Lower leg skin (tissue), 4 donors: ENCODE data around the gene MYCL. TPM values are rescaled to one million over a fixed set of nuclear protein-coding genes. Genes with fewer than 3 reads are reported as not detected.

ENCODE experiments used
- DNase-seq, 2 donors: peaks; one replicate each; pipeline ENCODE4 v3.0.0-alpha.2; 2019; ENCODE audit warnings: low spot score in 2 of 2
- H3K4me3 ChIP-seq: fragments of 200-600 bp; sonication (generic); 2 replicates; pipeline ENCODE4 v1.5.1; 2017; ENCODE audit warnings: mild to moderate bottlenecking, low read depth; ENCODE audit not compliant: poor library complexity, severe bottlenecking
- POLR2A ChIP-seq, 2 donors: fragments of 450-650 bp; IDR thresholded peaks; one replicate each; pipeline ENCODE4 v1.6.1; 2016 to 2017; ENCODE audit warnings: antibody characterized with exemption in 2 of 2, mild to moderate bottlenecking in 1 of 2, moderate library complexity in 1 of 2
- WGBS, 2 donors: methylation state at CpG; one replicate each; pipeline ENCODE4 v1.1.5; 2018; 5-methylcytosine and 5-hydroxymethylcytosine counted together
- intact Hi-C: fragments of 100-400 bp; cut with DNase I; formaldehyde crosslinking; loops from one replicate; pipeline ENCODE4 v1.15.0; 2023; ENCODE audit warnings: low total_unique reads
- total RNA-seq, 4 donors: library from RNA; depleted of rRNA; stranded (reverse); fragments of >200 nt; gene quantifications; one replicate each; pipeline ENCODE4 v1.1.0, GENCODE V29; 2016
- TF ChIP-seq, protein P1 (sequence below), 3 donors: fragments of 450-650 bp; IDR thresholded peaks; one replicate each; pipeline ENCODE4 v1.5.1; 2016; ENCODE audit warnings: antibody characterized with exemption in 3 of 3, mild to moderate bottlenecking in 3 of 3, moderate library complexity in 2 of 3

MYCL gene
- total RNA-seq, 4 donors from 2014 or later = 66.9 to 178 (median 123) TPM

DNA sequence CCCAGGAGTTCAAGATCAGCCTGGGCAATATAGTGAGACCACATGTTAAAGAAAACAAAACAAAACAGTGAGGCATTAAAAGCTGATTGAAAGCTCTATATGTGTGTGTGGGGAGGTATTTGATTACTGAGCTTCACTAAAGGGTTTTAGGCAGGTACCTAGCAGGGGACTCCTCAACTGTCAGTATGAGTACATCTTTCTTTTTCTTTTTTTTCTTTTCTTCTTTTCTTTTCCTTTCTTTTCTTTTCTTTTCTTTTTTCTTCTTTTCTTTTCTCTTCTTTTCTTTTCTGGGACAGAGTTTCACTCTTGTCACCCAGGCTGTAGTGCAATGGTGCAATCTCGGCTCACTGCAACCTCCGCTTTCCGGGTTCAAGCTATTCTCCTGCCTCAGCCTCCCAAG, 8.5 kb upstream of the MYCL start:
- no peak for TF ChIP-seq POLR2A (IDR thresholded peaks at IDR 0.05)
- TF ChIP-seq, protein P1, sequence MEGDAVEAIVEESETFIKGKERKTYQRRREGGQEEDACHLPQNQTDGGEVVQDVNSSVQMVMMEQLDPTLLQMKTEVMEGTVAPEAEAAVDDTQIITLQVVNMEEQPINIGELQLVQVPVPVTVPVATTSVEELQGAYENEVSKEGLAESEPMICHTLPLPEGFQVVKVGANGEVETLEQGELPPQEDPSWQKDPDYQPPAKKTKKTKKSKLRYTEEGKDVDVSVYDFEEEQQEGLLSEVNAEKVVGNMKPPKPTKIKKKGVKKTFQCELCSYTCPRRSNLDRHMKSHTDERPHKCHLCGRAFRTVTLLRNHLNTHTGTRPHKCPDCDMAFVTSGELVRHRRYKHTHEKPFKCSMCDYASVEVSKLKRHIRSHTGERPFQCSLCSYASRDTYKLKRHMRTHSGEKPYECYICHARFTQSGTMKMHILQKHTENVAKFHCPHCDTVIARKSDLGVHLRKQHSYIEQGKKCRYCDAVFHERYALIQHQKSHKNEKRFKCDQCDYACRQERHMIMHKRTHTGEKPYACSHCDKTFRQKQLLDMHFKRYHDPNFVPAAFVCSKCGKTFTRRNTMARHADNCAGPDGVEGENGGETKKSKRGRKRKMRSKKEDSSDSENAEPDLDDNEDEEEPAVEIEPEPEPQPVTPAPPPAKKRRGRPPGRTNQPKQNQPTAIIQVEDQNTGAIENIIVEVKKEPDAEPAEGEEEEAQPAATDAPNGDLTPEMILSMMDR (IDR thresholded peaks at IDR 0.05) = no peak
- intact Hi-C loops = no loop called here
- 92 to 98% methylated on average over 3 of the region's 3 CpGs for WGBS, 2 donors
- DNase-seq = no peak
- no peak overlapping the region for H3K4me3 ChIP-seq

- TF ChIP-seq POLR2A (IDR thresholded peaks at IDR 0.05) = no peak
- TF ChIP-seq, protein P1 (IDR thresholded peaks at IDR 0.05) = no peak
These were observed 6.8 kb upstream of the MYCL start for GRCh38 chr1:39908534-39908933.

DNA sequence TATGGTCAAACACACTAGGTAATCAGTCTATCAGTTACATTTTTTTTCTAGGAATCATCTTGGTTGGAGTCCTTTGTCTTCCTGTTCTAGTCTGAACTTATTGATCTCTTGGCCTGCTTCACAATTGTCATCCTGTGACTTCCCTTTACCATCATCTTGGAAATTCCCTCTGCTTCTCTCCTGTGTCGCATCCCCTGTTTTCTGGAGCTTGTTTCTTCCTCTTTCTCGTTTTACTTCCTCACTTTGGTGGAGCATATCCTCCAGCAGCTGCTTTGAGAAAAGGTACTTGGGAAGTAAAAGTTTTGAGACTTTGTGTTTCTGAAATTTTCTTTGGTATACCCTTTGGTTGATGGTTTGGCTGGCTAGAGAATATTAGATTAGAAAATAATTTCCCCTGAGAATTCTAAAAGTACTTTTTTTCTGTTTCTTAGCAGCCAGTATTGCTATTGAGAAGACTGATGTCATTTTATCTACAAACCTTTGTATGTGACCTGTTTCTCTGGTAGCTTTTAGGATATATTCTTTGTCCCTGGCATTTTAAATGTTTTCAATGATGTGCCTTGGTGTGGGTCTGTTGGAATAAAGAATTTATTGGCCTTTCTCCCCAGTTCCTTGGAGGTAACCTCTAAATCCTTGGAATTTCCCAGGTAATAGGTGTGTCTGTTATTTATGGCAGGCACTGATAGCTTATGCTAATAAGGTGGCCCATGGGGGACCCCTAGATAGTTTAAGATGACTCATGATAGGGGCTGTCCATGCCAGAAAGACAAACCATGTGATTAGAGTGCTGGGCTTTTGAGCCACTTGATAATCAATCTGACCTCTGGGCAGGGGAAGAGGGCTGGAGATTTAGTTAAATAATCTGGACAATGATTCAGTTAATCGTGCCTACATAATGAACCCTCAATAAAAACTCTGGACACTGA, 6.1 kb upstream of the MYCL start:
- TF ChIP-seq POLR2A (IDR thresholded peaks at IDR 0.05) = no peak
- TF ChIP-seq, protein P1 (IDR thresholded peaks at IDR 0.05) = no peak
- DNase-seq = no peak
- 46 to 84% methylated on average over 3 of the region's 3 CpGs for WGBS, 2 donors
- intact Hi-C loops = no loop called here
- no peak overlapping the region for H3K4me3 ChIP-seq

More at GRCh38 chr1:39908534-39908933, 6.8 kb upstream of the MYCL start:
- 92% methylated on average over 2 of the region's 2 CpGs for WGBS, 2 donors
- H3K4me3 ChIP-seq = no peak overlapping the region
- DNase-seq = no peak
- intact Hi-C loops = no loop called here

- no peak overlapping the region for H3K4me3 ChIP-seq
- no peak for DNase-seq
- no peak for TF ChIP-seq POLR2A (IDR thresholded peaks at IDR 0.05)
- TF ChIP-seq, protein P1 (IDR thresholded peaks at IDR 0.05) = no peak
- 84 to 87% methylated on average over 4 of the region's 4 CpGs for WGBS, 2 donors
- intact Hi-C loops = no loop called here
These were observed 3.5 kb upstream of the MYCL start for GRCh38 chr1:39905172-39905571.

GRCh38 chr1:39902460-39902807, 717 bp upstream of the MYCL start:
- 4 to 6% methylated on average over 13 of the region's 13 CpGs for WGBS, 2 donors
- no peak overlapping the region for H3K4me3 ChIP-seq
- intact Hi-C loops = loop anchor here (5.0 kb wide), 1 partner anchor 85 kb away; no protein-coding TSS in a partner anchor

More at GRCh38 chr1:39902460-39902807, 717 bp upstream of the MYCL start:
- TF ChIP-seq POLR2A (IDR thresholded peaks at IDR 0.05) = no peak
- TF ChIP-seq, protein P1 (IDR thresholded peaks at IDR 0.05) = peak in 1 of 3 donors; percentile 3
- no peak for DNase-seq
